Measurements from ENCODE around the gene HIRA.

DNA sequence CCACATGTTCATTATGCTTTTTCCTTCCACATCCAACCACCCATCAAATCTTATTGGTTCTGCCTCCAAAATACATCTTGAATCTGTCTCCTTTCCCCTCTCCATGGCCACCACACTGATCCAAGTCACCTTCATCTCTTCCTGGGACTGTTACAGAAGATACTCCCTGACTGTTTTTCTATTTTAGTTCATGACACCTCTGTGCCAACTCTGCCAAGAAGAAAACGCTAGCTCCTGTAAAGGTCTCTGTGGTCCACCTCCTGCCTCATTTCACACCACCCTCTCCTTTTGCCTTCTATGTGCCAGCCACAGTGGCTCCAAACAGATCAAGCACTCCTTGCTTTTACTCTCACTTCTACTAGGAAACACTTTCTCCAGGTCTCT lies 81.1 kb downstream of the HIRA start:
- TF ChIP-seq, protein P1, sequence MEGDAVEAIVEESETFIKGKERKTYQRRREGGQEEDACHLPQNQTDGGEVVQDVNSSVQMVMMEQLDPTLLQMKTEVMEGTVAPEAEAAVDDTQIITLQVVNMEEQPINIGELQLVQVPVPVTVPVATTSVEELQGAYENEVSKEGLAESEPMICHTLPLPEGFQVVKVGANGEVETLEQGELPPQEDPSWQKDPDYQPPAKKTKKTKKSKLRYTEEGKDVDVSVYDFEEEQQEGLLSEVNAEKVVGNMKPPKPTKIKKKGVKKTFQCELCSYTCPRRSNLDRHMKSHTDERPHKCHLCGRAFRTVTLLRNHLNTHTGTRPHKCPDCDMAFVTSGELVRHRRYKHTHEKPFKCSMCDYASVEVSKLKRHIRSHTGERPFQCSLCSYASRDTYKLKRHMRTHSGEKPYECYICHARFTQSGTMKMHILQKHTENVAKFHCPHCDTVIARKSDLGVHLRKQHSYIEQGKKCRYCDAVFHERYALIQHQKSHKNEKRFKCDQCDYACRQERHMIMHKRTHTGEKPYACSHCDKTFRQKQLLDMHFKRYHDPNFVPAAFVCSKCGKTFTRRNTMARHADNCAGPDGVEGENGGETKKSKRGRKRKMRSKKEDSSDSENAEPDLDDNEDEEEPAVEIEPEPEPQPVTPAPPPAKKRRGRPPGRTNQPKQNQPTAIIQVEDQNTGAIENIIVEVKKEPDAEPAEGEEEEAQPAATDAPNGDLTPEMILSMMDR (conservative IDR thresholded peaks at IDR 0.05; ENCODE audit: low read depth in 2 of 2): no peak
- TF ChIP-seq EZH2 (IDR thresholded peaks at IDR 0.05; ENCODE audit: low read depth, unreplicated experiment) (no peak), POLR2AphosphoS5 (IDR thresholded peaks at IDR 0.05; ENCODE audit: low read depth) (no peak), EZH2phosphoT487 (IDR thresholded peaks at IDR 0.05; ENCODE audit: unreplicated experiment) (no peak), NANOG (IDR thresholded peaks at IDR 0.05; ENCODE audit: borderline replicate concordance) (no peak), ZNF114 (CRISPR knock-in tag; IDR thresholded peaks at IDR 0.05) (no peak), CREB1 (CRISPR knock-in tag; IDR thresholded peaks at IDR 0.05; ENCODE audit: low read depth) (no peak)
- TF ChIP-seq, protein P2, sequence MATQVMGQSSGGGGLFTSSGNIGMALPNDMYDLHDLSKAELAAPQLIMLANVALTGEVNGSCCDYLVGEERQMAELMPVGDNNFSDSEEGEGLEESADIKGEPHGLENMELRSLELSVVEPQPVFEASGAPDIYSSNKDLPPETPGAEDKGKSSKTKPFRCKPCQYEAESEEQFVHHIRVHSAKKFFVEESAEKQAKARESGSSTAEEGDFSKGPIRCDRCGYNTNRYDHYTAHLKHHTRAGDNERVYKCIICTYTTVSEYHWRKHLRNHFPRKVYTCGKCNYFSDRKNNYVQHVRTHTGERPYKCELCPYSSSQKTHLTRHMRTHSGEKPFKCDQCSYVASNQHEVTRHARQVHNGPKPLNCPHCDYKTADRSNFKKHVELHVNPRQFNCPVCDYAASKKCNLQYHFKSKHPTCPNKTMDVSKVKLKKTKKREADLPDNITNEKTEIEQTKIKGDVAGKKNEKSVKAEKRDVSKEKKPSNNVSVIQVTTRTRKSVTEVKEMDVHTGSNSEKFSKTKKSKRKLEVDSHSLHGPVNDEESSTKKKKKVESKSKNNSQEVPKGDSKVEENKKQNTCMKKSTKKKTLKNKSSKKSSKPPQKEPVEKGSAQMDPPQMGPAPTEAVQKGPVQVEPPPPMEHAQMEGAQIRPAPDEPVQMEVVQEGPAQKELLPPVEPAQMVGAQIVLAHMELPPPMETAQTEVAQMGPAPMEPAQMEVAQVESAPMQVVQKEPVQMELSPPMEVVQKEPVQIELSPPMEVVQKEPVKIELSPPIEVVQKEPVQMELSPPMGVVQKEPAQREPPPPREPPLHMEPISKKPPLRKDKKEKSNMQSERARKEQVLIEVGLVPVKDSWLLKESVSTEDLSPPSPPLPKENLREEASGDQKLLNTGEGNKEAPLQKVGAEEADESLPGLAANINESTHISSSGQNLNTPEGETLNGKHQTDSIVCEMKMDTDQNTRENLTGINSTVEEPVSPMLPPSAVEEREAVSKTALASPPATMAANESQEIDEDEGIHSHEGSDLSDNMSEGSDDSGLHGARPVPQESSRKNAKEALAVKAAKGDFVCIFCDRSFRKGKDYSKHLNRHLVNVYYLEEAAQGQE (IDR thresholded peaks at IDR 0.05; ENCODE audit: unreplicated experiment): no peak
